PC-9 (cell line): Measurements from ENCODE around the gene ADRA1B. TPM values are rescaled to one million over a fixed set of nuclear protein-coding genes. Genes with fewer than 3 reads are reported as not detected.
"Not testable (repeated sequence)": the region's sequence is repeated elsewhere in the genome, so short reads cannot be mapped to it uniquely, and the experiment has no call there.

Experiments used
- BruUV-seq: library from RNA; stranded (reverse); fragments of 400-500 nt; replicated peaks from 2 replicates; lab custom pipeline; 2021; lab: Mats Ljungman, UMichigan
- CTCF ChIA-PET: fragments of 300-600 bp; sonication (Branson Sonifier 250); formaldehyde crosslinking; loops from one replicate; lab custom pipeline; 2022; ENCODE audit warnings: antibody characterized with exemption; lab: Charles Lee
- POLR2A ChIA-PET: fragments of 300-600 bp; sonication (Branson Sonifier 250); formaldehyde crosslinking; loops from one replicate; lab custom pipeline; 2022; ENCODE audit warnings: antibody characterized with exemption; ENCODE audit not compliant: unreplicated experiment; lab: Charles Lee
- DNase-seq, 2 experiments: peaks; one replicate each; pipeline versions ENCODE4 v3.0.0 to v3.0.0-alpha.2; 2015 to 2022; ENCODE audit warnings: mixed read lengths in 1 of 2
- H2AFZ ChIP-seq: fragments of 200-600 bp; sonication (generic); 2 replicates; pipeline ENCODE4 v1.8.1; 2017; ENCODE audit warnings: antibody characterized with exemption
- H3F3A ChIP-seq: fragments of 200-600 bp; sonication (generic); 2 replicates; pipeline ENCODE4 v1.8.1; 2017; ENCODE audit warnings: antibody characterized with exemption, mild to moderate bottlenecking, low read depth; ENCODE audit not compliant: insufficient read depth
- H3K27ac ChIP-seq: fragments of 200-600 bp; sonication (generic); 2 replicates; pipeline ENCODE4 v1.6.1; 2016; ENCODE audit warnings: mixed run types
- H3K27me3 ChIP-seq: fragments of 200-600 bp; sonication (generic); 2 replicates; pipeline ENCODE4 v1.6.1; 2016; ENCODE audit warnings: low read depth, mixed run types; ENCODE audit not compliant: insufficient read depth
- H3K36me3 ChIP-seq: fragments of 200-600 bp; sonication (generic); 2 replicates; pipeline ENCODE4 v1.6.1; 2016; ENCODE audit warnings: low read depth, mixed run types
- H3K4me1 ChIP-seq: fragments of 200-600 bp; sonication (generic); replicated peaks from 2 replicates; pipeline ENCODE4 v1.6.1; 2016; ENCODE audit warnings: mixed run types; ENCODE audit not compliant: insufficient read depth
- H3K4me2 ChIP-seq: fragments of 200-600 bp; sonication (generic); 2 replicates; pipeline ENCODE4 v1.6.1; 2017; ENCODE audit warnings: mixed run types
- H3K4me3 ChIP-seq: fragments of 200-600 bp; sonication (generic); 2 replicates; pipeline ENCODE4 v1.6.1; 2016; ENCODE audit warnings: mixed run types
- H3K79me2 ChIP-seq: fragments of 200-600 bp; sonication (generic); 2 replicates; pipeline ENCODE4 v1.6.1; 2017; ENCODE audit warnings: low read depth, mixed run types
- H3K9me2 ChIP-seq: fragments of 200-600 bp; sonication (generic); 2 replicates; pipeline ENCODE4 v1.8.1; 2017; ENCODE audit warnings: mild to moderate bottlenecking; ENCODE audit not compliant: insufficient read depth
- H3K9me3 ChIP-seq: fragments of 200-600 bp; sonication (generic); 2 replicates; pipeline ENCODE4 v1.8.1; 2016; ENCODE audit warnings: low read depth; ENCODE audit not compliant: insufficient read depth
- H4K20me1 ChIP-seq: fragments of 200-600 bp; sonication (generic); 2 replicates; pipeline ENCODE4 v1.8.1; 2017; ENCODE audit not compliant: insufficient read depth
- CTCF ChIP-seq: fragments of 200-600 bp; sonication (generic); conservative IDR thresholded peaks from 2 replicates; pipeline ENCODE4 v1.6.1; 2017; ENCODE audit warnings: mixed run types, antibody characterized with exemption, mild to moderate bottlenecking, moderate library complexity
- EZH2 ChIP-seq: fragments of 200-600 bp; sonication (generic); IDR thresholded peaks from 2 replicates; pipeline ENCODE4 v1.8.0; 2017; ENCODE audit warnings: antibody characterized with exemption, low read depth
- intact Hi-C: fragments of 100-400 bp; cut with micrococcal nuclease; formaldehyde crosslinking; loops from one replicate; pipeline ENCODE4 v1.10.0; 2022; ENCODE audit not compliant: unreplicated experiment
- total RNA-seq: library from RNA; stranded (reverse); gene quantifications from 2 replicates; pipeline ENCODE4 v1.2.3, GENCODE V29; 2021

The ADRA1B gene
- total RNA-seq, 1 experiment from 2014 or later = 4.6 TPM

GRCh38 chr5:159963935-159964334 lies 47.7 kb downstream of the ADRA1B start:
- intact Hi-C loops = no loop called here
- Histone ChIP-seq H3K27me3 (no peaks in the 10 kb centered on the region), H2AFZ (no peak overlapping the region), H3K79me2 (no peaks in the 10 kb centered on the region), H3K4me3 (no peak overlapping the region), H3K9me3 (no peaks in the 10 kb centered on the region), H4K20me1 (no peaks in the 10 kb centered on the region), H3K4me1 (no peaks in the 10 kb centered on the region), H3K27ac (no peak overlapping the region), H3K4me2 (no peak overlapping the region), H3K9me2 (no peaks in the 10 kb centered on the region), H3F3A (no peaks in the 10 kb centered on the region), H3K36me3 (no peaks in the 10 kb centered on the region)
- ChIA-PET POLR2A (no interaction called here), CTCF (no interaction called here)
- DNase-seq = no peak
- TF ChIP-seq EZH2 (no peak), CTCF (no peak)
- BruUV-seq = no TSS peak

- intact Hi-C loops = no loop called here
- H3F3A ChIP-seq = no peaks in the 10 kb centered on the region
- CTCF ChIA-PET = interaction anchor here (0.5 kb wide), 1 partner anchor 422 kb away, joined by 3 read pairs; no protein-coding TSS in a partner anchor
- no peak overlapping the region for H2AFZ ChIP-seq
- no peaks in the 10 kb centered on the region for H3K36me3 ChIP-seq
- no TSS peak for BruUV-seq
- H3K9me2 ChIP-seq = no peaks in the 10 kb centered on the region
- no peak overlapping the region for H3K4me3 ChIP-seq
- POLR2A ChIA-PET = no interaction called here
- no peak overlapping the region for H3K27ac ChIP-seq
- H3K4me2 ChIP-seq = no peak overlapping the region
- H4K20me1 ChIP-seq = no peaks in the 10 kb centered on the region
- no peaks in the 10 kb centered on the region for H3K4me1 ChIP-seq
- DNase-seq = peak in 1 of 2 experiments; percentile 31
- no peaks in the 10 kb centered on the region for H3K79me2 ChIP-seq
- H3K9me3 ChIP-seq = no peaks in the 10 kb centered on the region
- H3K27me3 ChIP-seq = no peaks in the 10 kb centered on the region
- TF ChIP-seq EZH2 (no peak), CTCF (no peak; the same call in 1 of the 2 replicates)
Measured at GRCh38 chr5:159965031-159965837, 49.0 kb downstream of the ADRA1B start.

GRCh38 chr5:159965838-159966128 lies 49.5 kb downstream of the ADRA1B start:
- H3K4me2 ChIP-seq, H3K4me1 ChIP-seq, H3K9me3 ChIP-seq, H3K36me3 ChIP-seq, H4K20me1 ChIP-seq, intact Hi-C loops, H3K27ac ChIP-seq, H3K79me2 ChIP-seq, H2AFZ ChIP-seq, H3K9me2 ChIP-seq, DNase-seq, POLR2A ChIA-PET, H3F3A ChIP-seq, CTCF ChIA-PET, H3K27me3 ChIP-seq, H3K4me3 ChIP-seq, BruUV-seq: not testable (repeated sequence)
